ENCODE results near the gene WNT2B. TPM values are rescaled to one million over a fixed set of nuclear protein-coding genes. Genes with fewer than 3 reads are reported as not detected.

WNT2B gene
- total RNA-seq, 1 donor from 2014 or later = 0.40 TPM

DNA sequence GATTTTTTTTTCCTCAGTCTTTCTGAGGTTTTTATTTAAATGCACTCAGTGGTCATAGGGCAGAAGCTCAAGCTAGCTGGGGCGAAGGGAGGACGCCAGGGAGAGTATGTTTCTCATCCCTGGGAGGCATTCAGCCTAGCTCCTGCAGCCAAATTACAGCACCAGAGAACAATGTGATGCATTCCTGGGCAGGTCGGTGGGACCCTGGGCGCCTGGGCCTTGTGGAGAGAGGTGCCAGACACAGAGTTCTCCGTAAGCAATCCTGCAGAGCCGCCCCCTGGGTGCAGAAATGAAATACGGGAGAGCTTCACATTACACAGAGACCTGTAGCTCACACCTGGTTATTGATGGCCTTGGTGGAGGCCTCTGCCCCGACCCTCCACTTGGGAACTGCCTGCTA is 15.5 kb downstream of the WNT2B start:
- ATAC-seq (no peak), DNase-seq (ENCODE audit: low spot score) (no peak)

- no peak for DNase-seq (ENCODE audit: low spot score)
- no peak for ATAC-seq
Measured at GRCh38 chr1:112524986-112525385, 16.2 kb downstream of the WNT2B start.

DNA sequence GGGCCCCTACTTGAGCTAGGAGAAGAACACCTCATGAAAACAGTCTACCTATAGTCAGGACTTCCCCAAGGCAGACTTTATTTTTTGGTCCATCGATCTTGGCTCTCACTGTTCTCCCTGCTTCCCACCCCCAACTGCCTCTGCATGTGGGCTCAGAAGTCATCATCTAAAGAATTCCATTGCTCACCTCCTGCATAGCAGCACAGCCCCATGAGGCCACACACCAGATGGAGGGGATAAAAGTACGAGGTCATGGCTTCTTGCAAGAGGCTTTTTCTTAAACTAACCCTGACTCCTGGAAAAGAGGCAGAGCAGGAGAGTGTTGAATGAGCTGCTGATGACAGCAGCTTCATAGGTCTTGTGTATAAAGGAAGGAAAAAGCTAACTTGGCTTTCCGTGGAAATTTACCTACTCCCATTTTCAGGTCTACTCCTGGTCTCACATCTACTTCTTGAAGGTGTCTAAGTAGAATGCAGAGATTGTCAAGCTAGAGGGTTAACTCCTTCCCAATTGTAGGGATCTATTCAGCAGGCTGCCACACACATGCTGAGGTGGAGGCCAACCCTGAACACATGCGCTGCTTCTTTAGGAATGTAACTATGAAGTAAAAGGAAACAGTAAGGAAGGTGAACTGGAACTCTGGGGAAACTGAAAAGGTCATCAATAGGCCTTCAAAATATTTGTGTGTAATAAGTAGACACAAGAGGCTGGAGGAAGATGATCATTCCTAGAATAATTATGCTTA is 18.7 kb downstream of the WNT2B start:
- ATAC-seq (no peak), DNase-seq (ENCODE audit: low spot score) (no peak)

DNA sequence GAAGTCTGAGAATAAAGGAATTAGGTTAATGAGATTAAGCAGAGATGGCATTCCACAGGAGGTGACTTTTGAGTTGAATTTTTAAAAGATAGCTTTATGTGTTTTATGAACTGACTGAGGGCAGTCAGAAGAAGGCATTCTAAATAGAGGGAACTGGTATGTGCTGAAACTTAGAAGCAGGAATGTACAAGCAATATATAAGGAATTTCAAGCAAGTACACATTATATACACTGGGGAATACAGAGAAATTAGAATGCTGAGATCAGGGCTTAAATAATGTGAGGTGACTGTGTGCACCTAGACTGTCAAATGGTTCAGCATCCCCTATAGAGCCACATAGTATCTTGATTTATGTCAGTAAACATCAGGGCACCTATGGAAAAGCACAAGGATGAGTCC is 19.3 kb downstream of the WNT2B start:
- DNase-seq (ENCODE audit: low spot score) (no peak), ATAC-seq (no peak)

GRCh38 chr1:112529301-112529700 is 20.5 kb downstream of the WNT2B start:
- ATAC-seq = no peak

DNA sequence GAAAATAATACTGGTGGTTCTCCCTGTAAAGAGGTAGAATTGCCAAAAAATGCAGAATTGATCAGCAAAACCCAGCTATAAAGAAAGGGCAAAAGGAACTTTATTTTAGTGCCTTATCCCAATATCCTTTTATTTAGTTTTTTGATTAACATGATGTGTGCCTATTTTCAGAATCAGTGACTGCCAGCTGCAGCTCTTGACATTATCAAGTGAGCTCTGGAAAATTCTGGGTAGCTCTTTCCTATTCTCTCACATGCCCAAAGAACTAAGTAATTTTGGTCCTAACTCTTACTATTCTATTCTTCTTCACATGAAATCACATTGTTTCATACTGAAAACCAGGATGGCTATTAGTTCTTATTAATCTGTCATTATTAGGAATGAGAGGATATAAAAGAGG is 22.1 kb downstream of the WNT2B start:
- ATAC-seq = no peak

More at GRCh38 chr1:112529301-112529700, 20.5 kb downstream of the WNT2B start:
- no peak for DNase-seq (ENCODE audit: low spot score)

DNA sequence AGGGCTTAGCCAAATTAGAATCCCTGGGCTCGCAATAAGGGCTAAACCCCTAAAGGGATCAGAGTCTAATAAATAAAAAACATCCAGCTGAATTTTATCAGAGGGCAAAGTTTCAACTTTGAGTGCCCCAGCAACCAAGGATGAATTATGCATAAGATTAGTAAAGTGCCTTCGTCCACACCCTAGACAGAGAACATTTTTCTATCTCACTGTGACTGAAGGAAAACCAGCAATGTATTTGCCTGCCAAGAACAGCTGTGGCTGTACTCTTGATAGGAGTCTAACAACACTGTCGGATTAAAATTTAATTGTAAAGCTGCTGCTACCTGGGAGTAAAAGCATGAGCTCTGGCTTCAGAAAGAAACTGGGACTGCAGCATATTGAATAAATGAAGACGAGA is 23.3 kb downstream of the WNT2B start:
- DNase-seq (ENCODE audit: low spot score) (no peak), ATAC-seq (no peak)

More for the DNA sequence above, 22.1 kb downstream of the WNT2B start:
- no peak for DNase-seq (ENCODE audit: low spot score)

DNA sequence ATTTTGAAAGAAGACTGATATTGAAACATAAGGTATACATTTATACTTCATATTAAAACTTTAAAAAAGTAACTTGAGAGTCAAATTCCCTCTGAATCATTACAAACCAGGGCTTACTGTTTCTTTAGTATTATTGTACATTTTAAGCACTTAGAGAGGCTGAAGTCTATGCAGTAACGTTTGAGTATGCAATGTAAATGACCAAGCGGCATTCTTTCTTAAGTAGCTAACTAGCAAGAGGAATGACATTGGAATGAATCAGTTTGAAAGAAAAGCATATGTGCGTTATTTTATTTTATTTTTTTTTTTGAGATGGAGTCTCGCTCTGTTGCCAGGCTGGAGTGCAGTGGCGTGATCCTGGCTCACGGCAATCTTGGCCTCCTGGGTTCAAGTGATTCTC is 24.3 kb downstream of the WNT2B start:
- DNase-seq (ENCODE audit: low spot score) = no peak
- no peak for ATAC-seq

- ATAC-seq (no peak), DNase-seq (ENCODE audit: low spot score) (no peak)
Measured at GRCh38 chr1:112536561-112536960, 27.8 kb downstream of the WNT2B start.

DNA sequence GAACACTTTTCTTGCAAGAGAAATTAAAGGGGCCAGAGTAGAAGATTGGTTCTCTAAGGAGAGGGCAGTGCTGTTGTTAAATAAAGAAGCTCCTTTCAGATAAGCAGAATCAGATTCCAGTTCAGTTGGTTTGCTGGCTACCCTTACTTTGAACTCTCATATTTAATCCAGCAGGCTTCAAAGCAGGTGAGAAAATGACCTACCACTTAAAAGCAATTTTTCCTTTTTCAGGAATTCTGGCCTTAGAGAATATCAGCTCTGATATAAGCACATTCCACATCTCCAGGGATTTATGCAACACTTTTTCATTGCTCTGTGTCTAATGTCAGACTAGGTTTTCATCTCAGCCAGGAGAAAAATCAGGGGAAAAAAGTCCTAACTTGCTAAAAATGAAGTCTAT is 28.7 kb downstream of the WNT2B start:
- DNase-seq (ENCODE audit: low spot score) = no peak

GRCh38 chr1:112538883-112539282 is 30.1 kb downstream of the WNT2B start:
- ATAC-seq (no peak), DNase-seq (ENCODE audit: low spot score) (no peak)

More for the DNA sequence above, 28.7 kb downstream of the WNT2B start:
- no peak for ATAC-seq

DNA sequence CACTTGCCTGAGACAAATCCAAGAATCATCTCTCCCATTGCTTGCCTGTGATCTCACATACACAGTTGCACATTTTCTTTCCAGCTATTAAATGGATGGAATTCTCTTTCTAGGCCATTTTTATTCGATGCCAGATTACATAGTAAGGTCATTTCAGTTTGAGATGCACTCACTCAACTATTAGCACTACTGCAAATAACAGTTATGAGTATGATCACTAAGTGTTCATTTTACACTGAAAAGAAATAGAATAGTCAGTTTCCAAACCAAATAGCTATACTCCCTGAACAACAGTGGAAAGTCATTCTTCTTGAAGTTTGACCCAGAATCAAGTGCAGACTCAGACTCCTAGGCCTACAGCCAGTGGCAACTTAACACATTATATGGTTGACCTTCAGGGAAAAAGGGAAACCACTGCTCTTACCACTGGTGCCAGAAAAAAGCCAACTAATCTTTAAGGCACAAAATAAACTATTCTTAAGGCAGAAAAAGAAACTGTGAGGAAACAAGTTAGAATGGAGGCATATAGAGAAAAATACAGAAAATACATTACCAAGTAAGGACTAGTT is 31.5 kb downstream of the WNT2B start:
- no peak for ATAC-seq
- DNase-seq (ENCODE audit: low spot score) = no peak

GRCh38 chr1:112541299-112541698 is 32.5 kb downstream of the WNT2B start:
- DNase-seq (ENCODE audit: low spot score) = no peak
- no peak for ATAC-seq

- DNase-seq (ENCODE audit: low spot score) (no peak), ATAC-seq (no peak)
Measured at GRCh38 chr1:112542206-112542973, 33.6 kb downstream of the WNT2B start.

- DNase-seq (ENCODE audit: low spot score) (no peak), ATAC-seq (no peak)
Measured at GRCh38 chr1:112544011-112544688, 35.4 kb downstream of the WNT2B start.

DNA sequence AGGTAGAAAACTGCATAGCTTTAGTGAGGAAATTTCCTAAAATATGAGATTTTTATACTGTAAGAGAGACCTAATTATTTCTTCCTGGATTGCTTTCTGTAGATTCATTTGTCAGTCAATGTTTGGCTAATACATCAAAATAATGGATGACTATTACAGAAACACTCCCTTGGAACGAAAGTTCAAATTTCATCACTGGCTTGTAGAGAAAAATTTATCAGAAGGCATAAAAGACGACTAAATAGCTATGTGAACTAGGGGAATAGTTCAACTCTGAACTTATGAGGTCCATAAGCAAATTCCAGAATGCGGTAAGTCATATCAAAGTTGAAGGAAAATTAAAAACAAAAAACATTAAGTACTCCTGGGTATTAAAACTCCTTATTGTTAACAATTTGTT is 36.0 kb downstream of the WNT2B start:
- no peak for ATAC-seq
- DNase-seq (ENCODE audit: low spot score) = no peak

DNA sequence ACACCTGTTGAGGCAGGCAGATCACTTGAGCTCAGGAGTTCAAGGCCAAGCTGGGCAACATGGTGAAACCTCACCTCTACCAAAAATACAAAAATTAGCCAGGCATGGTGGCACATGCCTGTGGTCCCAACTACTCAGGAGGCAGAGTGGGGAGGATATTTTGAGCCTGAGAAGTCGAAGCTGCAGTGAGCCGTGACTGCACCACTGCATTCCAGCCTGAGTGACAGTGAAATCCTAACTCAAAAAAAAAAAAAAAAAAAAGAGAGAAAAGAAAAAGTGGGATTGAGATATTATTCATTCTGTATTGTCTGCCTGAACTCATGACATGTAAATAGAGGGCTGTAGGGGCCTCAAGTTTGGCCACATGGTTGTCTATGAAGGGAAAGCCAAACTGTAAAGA is 37.3 kb downstream of the WNT2B start:
- no peak for DNase-seq (ENCODE audit: low spot score)
- no peak for ATAC-seq

GRCh38 chr1:112548547-112548946 is 39.8 kb downstream of the WNT2B start:
- no peak for DNase-seq (ENCODE audit: low spot score)
- ATAC-seq = no peak

- no peak for DNase-seq (ENCODE audit: low spot score)
- ATAC-seq = no peak
Measured at GRCh38 chr1:112549590-112549989, 40.8 kb downstream of the WNT2B start.

DNA sequence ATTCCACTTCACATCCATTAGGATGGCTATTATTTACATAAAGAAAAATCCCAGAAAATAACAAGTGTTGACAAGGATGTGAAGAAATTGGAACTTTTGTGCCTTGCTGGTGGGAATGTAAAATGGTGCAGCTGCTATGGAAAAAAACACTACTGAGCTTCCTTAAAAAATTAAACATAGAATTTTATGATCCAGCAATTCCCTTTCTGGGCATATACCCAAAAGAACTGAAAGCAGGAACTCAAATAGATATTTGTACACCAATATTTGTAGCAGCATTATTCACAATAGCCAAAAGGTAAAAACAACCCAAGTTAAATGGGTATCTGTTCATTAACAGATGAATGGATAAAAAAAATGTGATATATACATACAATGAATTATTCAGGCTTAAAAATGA is 45.6 kb downstream of the WNT2B start:
- DNase-seq (ENCODE audit: low spot score) (no peak), ATAC-seq (no peak)

- DNase-seq (ENCODE audit: low spot score) = no peak
- no peak for ATAC-seq
Measured at GRCh38 chr1:112557385-112557784, 48.6 kb downstream of the WNT2B start.

Measured in left lobe of liver (tissue), 2 donors.